Ovary (tissue), 3 donors: ENCODE results near the gene JAK1.

Experiments used
- POLR2A ChIP-seq: fragments of 450-650 bp; IDR thresholded peaks from one replicate; pipeline ENCODE4 v1.6.1; 2017; ENCODE audit warnings: antibody characterized with exemption, mild to moderate bottlenecking, moderate library complexity
- TF ChIP-seq, protein P1 (sequence below), 3 donors: fragments of 450-650 bp in 2 of 3; fragments of 200-600 bp in 1 of 3; IDR thresholded peaks; one replicate each; pipeline versions ENCODE4 v1.5.1 to v1.8.0; 2016 to 2022; ENCODE audit warnings: antibody characterized with exemption in 3 of 3, mild to moderate bottlenecking in 1 of 3
- donor health status: DM: no; HTN: no; CAD: no.

GRCh38 chr1:64884261-64885040 is 81.9 kb downstream of the JAK1 start:
- TF ChIP-seq, protein P1, sequence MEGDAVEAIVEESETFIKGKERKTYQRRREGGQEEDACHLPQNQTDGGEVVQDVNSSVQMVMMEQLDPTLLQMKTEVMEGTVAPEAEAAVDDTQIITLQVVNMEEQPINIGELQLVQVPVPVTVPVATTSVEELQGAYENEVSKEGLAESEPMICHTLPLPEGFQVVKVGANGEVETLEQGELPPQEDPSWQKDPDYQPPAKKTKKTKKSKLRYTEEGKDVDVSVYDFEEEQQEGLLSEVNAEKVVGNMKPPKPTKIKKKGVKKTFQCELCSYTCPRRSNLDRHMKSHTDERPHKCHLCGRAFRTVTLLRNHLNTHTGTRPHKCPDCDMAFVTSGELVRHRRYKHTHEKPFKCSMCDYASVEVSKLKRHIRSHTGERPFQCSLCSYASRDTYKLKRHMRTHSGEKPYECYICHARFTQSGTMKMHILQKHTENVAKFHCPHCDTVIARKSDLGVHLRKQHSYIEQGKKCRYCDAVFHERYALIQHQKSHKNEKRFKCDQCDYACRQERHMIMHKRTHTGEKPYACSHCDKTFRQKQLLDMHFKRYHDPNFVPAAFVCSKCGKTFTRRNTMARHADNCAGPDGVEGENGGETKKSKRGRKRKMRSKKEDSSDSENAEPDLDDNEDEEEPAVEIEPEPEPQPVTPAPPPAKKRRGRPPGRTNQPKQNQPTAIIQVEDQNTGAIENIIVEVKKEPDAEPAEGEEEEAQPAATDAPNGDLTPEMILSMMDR (IDR thresholded peaks at IDR 0.05): no peak
- no peak for TF ChIP-seq POLR2A
